Lower leg skin (tissue), 3 donors: ENCODE measurements around the gene SLC29A1.

Source experiments
- CTCF ChIP-seq, 3 donors: fragments of 450-650 bp; IDR thresholded peaks; one replicate each; pipeline ENCODE4 v1.5.1; 2016; ENCODE audit warnings: antibody characterized with exemption in 3 of 3, mild to moderate bottlenecking in 3 of 3, moderate library complexity in 2 of 3
- POLR2A ChIP-seq, 2 donors: fragments of 450-650 bp; IDR thresholded peaks; one replicate each; pipeline ENCODE4 v1.6.1; 2016 to 2017; ENCODE audit warnings: antibody characterized with exemption in 2 of 2, mild to moderate bottlenecking in 1 of 2, moderate library complexity in 1 of 2

GRCh38 chr6:44228433-44228832 is 5.0 kb downstream of the SLC29A1 start:
- TF ChIP-seq POLR2A (IDR thresholded peaks at IDR 0.05) (no peak), CTCF (IDR thresholded peaks at IDR 0.05) (no peak)
